ENCODE data around the gene GABBR2. TPM values are rescaled to one million over a fixed set of nuclear protein-coding genes. Genes with fewer than 3 reads are reported as not detected.
"Not testable (repeated sequence)": the region's sequence is repeated elsewhere in the genome, so short reads cannot be mapped to it uniquely, and the experiment has no call there.

Gene GABBR2
- total RNA-seq, 1 donor from 2014 or later = not detected

DNA sequence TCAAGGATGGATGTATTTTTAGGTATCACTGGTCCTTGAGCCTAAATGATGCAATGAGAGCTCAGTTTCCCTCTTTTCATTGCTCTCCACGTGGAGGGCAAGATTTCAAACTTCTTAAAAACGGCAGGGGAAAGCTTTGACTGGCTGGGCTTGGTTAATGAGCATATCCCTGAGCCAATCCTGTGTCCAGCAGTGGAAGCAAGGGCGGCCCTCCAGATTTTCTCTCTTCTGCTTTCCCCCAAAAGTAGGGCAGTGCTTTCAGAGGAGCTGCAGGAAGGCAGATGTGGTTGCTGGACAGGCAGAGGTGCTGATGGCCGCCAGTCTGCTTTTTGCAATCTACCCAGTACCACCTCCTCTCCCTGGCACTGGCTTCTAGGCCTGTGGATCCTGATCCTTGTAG is 423.3 kb downstream of the GABBR2 start:
- Histone ChIP-seq H3K4me3 (ENCODE audit: low read depth, low read length) (no peak overlapping the region), H3K27me3 (ENCODE audit: control insufficient read depth, insufficient read depth, low read length) (peaks cover 3% of the 10 kb centered on the region), H3K36me3 (ENCODE audit: control insufficient read depth, insufficient read depth, low read length) (no peaks in the 10 kb centered on the region)
- no peak for TF ChIP-seq CTCF (IDR thresholded peaks at IDR 0.05; ENCODE audit: insufficient read depth, low read length, severe bottlenecking)
- DNase-seq (ENCODE audit: low read depth) (no peak), FAIRE-seq (no peak)

DNA sequence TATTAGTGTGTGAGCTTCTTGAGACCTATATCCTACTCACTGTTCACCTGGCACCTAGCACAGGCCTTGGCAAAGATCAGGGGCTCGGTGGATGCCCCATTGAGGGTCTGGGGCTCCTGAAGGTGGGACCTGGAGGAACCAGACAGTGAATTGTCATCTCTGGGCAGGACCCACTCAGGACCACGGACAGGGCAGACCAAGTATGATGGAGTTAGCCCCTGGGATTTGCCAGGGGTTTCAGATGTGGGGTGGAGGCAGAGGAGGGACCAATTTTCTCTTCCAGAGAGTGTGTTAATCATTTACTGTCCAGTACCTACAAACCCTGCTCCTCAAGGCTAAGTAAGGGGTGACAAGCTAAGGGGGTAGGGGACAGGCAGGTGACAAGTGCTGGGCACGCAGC is 424.0 kb downstream of the GABBR2 start:
- H3K27me3 ChIP-seq (ENCODE audit: control insufficient read depth, insufficient read depth, low read length) = peaks cover 3% of the 10 kb centered on the region
- DNase-seq (ENCODE audit: low read depth) (no peak), FAIRE-seq (no peak)
- no peak for TF ChIP-seq CTCF (IDR thresholded peaks at IDR 0.05; ENCODE audit: insufficient read depth, low read length, severe bottlenecking)
- no peak overlapping the region for H3K4me3 ChIP-seq (ENCODE audit: low read depth, low read length)
- H3K36me3 ChIP-seq (ENCODE audit: control insufficient read depth, insufficient read depth, low read length) = no peaks in the 10 kb centered on the region

DNA sequence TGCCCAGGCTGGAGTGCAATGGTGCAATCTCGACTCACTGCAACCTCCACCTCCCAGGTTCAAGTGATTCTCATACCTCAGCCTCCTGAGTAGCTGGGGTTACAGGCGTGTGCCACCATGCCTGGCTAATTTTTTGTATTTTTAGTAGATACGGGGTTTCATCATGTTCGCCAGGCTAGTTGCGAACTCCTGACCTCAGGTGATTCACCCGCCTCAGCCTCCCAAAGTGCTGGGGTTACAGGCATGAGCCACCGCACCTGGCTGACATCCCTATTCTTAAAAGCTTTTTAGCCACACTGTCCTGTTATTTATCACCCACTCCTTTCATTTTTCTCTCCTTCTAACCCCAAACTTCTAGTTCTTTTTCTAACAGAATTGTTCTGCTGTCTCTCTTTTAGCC is 425.6 kb downstream of the GABBR2 start:
- peak; percentile 52 for DNase-seq (ENCODE audit: low read depth)
- H3K36me3 ChIP-seq (ENCODE audit: control insufficient read depth, insufficient read depth, low read length); H3K4me3 ChIP-seq (ENCODE audit: low read depth, low read length); FAIRE-seq; H3K27me3 ChIP-seq (ENCODE audit: control insufficient read depth, insufficient read depth, low read length): not testable (repeated sequence)

DNA sequence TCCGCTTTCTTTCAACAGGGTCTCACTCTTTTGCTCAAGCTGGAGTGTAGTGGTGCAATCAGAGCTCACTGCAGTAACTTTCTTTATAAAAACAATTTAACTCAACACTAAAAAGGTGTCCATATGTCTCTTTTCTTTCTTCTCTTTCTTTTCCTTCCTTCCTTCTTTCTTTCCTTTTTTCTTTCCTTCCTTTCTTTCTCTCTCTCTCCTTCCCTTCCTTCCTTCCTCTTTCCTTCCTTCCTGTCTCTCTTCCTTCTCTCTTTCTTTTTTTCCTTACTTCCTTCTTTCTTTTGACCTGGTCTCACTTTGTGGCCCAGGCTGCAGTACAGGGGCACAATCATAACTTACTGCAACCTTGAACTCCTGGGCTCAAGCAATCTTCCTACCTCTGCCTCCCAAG is 427.5 kb downstream of the GABBR2 start:
- no peak for FAIRE-seq
- DNase-seq (ENCODE audit: low read depth) = no peak
- Histone ChIP-seq H3K36me3 (ENCODE audit: control insufficient read depth, insufficient read depth, low read length) (no peaks in the 10 kb centered on the region), H3K27me3 (ENCODE audit: control insufficient read depth, insufficient read depth, low read length) (peaks cover 6% of the 10 kb centered on the region), H3K4me3 (ENCODE audit: low read depth, low read length) (no peak overlapping the region)
- no peak for TF ChIP-seq CTCF (IDR thresholded peaks at IDR 0.05; ENCODE audit: insufficient read depth, low read length, severe bottlenecking)

- Histone ChIP-seq H3K27me3 (ENCODE audit: control insufficient read depth, insufficient read depth, low read length) (peaks cover 8% of the 10 kb centered on the region), H3K4me3 (ENCODE audit: low read depth, low read length) (no peak overlapping the region), H3K36me3 (ENCODE audit: control insufficient read depth, insufficient read depth, low read length) (no peaks in the 10 kb centered on the region)
- no peak for TF ChIP-seq CTCF (IDR thresholded peaks at IDR 0.05; ENCODE audit: insufficient read depth, low read length, severe bottlenecking)
- DNase-seq (ENCODE audit: low read depth) (no peak), FAIRE-seq (no peak)
Observed at GRCh38 chr9:98280574-98280973, 428.2 kb downstream of the GABBR2 start.

DNA sequence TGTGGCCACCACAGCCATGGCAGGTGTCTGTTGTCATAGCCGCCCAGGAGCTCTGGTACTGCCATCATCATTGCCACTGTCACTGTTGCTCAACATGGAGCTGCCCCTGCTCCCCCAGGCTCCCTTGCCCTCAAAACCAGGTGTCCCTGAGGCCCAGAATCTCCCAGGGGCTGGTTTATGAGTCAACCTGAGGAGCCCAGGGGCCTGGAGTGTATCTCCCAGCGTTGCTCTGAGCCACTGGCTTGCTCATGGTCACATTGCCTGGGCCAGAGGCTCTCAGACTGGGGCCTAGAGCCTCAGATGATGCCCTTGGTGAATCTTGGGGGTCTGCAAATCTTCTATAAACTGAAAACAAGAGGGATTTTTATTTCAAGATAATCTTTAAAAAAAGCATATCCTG is 428.6 kb downstream of the GABBR2 start:
- Histone ChIP-seq H3K4me3 (ENCODE audit: low read depth, low read length) (no peak overlapping the region), H3K27me3 (ENCODE audit: control insufficient read depth, insufficient read depth, low read length) (peaks cover 8% of the 10 kb centered on the region), H3K36me3 (ENCODE audit: control insufficient read depth, insufficient read depth, low read length) (no peaks in the 10 kb centered on the region)
- no peak for FAIRE-seq
- no peak for TF ChIP-seq CTCF (IDR thresholded peaks at IDR 0.05; ENCODE audit: insufficient read depth, low read length, severe bottlenecking)
- DNase-seq (ENCODE audit: low read depth) = no peak

Data from bronchial epithelial cell (primary cell).